GM13976 (cell line): ENCODE results near the gene ERCC1.
A peak's percentile ranks its signal among the peaks of the same experiment; 100 is the strongest.
"Not testable (repeated sequence)": the region's sequence is repeated elsewhere in the genome, so short reads cannot be mapped to it uniquely, and the experiment has no call there.

Source experiments
- DNase-seq: peaks from one replicate; pipeline ENCODE4 v3.0.0; 2012; ENCODE audit warnings: low spot score
- in situ Hi-C: fragments of 300-500 bp; cut with MboI; formaldehyde crosslinking; loops from one replicate; pipeline ENCODE4 v1.12.0; 2022; ENCODE audit warnings: low sequenced_read_pairs, mixed read lengths, inconsistent platforms; ENCODE audit not compliant: unreplicated experiment
- TF ChIP-seq, protein P1 (sequence below): IDR thresholded peaks from 2 replicates; pipeline ENCODE4 v1.5.1; 2012; ENCODE audit warnings: borderline replicate concordance, mild to moderate bottlenecking; ENCODE audit not compliant: insufficient read depth; ENCODE audit errors: extremely low read depth, missing control alignments, control extremely low read depth

The ERCC1 gene

DNA sequence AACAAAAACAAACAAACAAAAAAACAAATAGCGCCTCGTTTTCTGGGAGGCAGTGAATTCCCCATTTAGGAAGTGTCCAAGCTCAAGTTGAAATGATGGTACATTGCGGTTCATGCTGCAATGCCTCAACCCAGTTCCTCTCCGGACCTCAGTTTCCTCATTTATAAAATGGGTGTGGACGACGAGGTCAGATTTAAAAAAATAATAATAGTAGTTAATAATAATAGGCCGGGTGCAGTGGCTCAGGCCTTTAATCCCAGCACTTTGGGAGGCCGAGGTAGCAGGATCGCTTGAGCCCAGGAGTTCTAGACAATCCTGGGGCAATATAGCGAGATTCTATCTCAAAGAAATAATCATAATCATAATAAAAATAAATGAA is 15.5 kb upstream of the ERCC1 start:
- TF ChIP-seq, protein P1, sequence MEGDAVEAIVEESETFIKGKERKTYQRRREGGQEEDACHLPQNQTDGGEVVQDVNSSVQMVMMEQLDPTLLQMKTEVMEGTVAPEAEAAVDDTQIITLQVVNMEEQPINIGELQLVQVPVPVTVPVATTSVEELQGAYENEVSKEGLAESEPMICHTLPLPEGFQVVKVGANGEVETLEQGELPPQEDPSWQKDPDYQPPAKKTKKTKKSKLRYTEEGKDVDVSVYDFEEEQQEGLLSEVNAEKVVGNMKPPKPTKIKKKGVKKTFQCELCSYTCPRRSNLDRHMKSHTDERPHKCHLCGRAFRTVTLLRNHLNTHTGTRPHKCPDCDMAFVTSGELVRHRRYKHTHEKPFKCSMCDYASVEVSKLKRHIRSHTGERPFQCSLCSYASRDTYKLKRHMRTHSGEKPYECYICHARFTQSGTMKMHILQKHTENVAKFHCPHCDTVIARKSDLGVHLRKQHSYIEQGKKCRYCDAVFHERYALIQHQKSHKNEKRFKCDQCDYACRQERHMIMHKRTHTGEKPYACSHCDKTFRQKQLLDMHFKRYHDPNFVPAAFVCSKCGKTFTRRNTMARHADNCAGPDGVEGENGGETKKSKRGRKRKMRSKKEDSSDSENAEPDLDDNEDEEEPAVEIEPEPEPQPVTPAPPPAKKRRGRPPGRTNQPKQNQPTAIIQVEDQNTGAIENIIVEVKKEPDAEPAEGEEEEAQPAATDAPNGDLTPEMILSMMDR: no peak
- no peak for DNase-seq
- in situ Hi-C loops: loop anchor here (5.0 to 10.0 kb wide), 2 partner anchors 38 to 126 kb away; no protein-coding TSS in a partner anchor

DNA sequence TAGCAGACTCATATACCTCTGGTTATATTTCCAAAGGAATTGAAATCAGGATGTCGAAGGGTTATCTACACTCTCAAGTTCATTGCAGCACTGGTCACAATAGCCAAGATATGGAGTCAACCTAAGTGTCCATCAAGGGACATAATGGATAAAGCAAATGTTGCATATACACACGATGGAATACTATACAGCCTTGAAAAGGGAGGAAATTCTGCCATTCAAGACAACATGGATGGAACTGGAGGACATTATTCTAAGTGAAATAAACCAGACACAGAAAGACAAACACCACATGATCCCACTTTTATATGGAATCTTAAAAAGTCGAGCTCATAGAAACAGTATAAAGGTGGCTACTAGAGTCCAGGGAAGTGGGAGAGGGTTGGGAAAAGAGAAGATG is 13.6 kb upstream of the ERCC1 start:
- in situ Hi-C loops: loop anchor here (5.0 to 10.0 kb wide), 2 partner anchors 40 to 127 kb away; no protein-coding TSS in a partner anchor
- DNase-seq: no peak
- TF ChIP-seq, protein P1: no peak

DNA sequence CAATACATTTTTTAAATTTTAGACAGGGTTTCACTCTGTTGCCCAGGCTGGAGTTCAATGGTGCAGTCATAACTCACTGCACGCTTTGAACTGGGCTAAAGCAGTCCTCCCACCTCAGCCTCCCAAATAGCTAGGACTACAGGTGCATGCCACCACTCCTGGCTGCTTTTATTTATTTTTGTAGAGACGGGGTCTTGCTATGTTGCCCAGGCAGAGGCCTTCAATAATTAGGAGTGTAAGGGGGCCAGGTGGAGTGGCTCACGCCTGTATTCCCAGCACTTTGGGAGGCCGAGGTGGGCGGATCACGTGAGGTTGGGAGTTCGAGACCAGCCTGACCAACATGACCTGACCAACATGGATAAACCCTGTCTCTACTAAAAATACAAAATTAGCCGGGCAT is 8.8 kb upstream of the ERCC1 start:
- in situ Hi-C loops: loop anchor here (10.0 kb wide), 1 partner anchor 132 kb away; no protein-coding TSS in a partner anchor
- DNase-seq: not testable (repeated sequence)

DNA sequence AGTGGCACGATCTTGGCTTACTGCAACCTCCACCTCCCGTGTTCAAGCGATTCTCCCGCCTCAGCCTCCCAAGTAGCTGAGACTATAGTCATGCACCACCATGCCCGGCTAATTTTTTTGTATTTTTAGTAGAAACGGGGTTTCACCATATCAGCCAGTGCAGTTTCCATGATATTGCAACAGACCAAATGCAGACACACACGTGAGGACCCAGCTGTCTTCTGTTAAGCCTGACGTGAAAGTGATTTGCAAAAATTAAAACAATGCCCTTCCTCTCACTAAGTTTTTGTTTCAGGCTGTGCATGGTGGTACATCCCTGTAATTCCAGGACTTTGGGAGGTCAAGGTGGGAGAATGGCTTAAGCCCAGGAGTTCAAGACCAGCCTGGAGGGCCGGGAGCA is 7.3 kb upstream of the ERCC1 start:
- in situ Hi-C loops: loop anchor here (10.0 kb wide), 1 partner anchor 134 kb away; no protein-coding TSS in a partner anchor
- DNase-seq: not testable (repeated sequence)

DNA sequence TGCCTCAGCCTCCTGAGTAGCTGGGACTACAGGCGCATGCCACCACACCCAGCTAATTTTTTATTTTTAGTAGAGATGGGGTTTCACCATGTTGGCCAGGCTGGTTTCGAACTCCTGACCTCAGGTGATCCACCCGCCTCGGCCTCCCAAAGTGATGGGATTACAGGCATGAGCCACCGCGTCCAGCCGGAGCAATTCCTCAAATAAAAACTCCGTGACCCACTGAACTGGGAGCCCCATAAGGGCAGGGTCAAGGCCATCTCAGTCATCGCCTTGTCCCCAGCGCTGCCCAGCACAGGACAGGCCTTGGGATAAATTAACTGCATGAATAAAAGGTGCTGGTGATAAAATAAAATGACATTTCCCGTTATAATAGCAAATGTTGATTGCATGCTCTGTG is 6.2 kb upstream of the ERCC1 start:
- not testable (repeated sequence) for DNase-seq
- in situ Hi-C loops: loop anchor here (10.0 kb wide), 1 partner anchor 135 kb away; no protein-coding TSS in a partner anchor

DNA sequence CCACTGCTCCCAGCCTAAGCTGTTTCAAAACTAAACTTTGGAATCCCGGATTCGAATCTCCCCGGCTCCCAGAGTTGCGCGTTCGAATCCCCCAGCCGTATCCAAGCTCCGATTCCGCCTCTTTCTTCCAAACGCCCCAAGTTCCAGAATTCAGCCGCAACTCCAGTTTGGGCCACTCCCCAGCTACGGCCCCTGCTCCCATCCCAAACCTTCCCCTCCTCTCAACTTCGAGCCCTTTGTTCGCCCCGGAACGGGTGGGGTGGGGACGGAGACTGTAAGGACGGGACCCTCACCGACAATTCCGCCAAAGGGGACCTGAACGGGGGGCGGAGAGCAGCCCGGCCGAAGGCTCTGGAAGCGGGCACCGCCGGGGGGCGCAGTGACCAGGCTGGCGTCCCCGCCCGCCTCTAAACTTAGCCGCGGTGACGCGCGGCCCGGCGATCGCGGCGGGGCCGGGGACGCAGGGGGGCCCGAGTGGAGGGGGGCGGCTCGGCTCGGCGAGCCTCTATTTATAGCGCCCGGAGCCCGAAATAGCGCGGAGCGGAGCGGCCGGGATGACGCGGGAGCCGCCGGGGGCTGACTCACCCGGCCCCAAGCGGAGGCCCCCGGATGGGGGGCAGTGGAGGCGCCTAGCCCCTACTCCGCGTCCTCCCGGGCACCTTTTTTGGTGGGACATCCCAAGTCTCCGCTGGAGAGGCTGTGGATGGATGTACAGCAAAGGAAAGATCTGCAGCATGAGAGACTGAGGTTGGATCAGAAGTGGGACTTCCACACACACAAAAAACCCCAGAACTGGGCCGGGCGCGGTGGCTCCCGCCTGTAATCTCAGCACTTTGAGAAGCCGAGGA is 4.9 kb upstream of the ERCC1 start:
- in situ Hi-C loops: no loop called here
- DNase-seq: peak; percentile 72

DNA sequence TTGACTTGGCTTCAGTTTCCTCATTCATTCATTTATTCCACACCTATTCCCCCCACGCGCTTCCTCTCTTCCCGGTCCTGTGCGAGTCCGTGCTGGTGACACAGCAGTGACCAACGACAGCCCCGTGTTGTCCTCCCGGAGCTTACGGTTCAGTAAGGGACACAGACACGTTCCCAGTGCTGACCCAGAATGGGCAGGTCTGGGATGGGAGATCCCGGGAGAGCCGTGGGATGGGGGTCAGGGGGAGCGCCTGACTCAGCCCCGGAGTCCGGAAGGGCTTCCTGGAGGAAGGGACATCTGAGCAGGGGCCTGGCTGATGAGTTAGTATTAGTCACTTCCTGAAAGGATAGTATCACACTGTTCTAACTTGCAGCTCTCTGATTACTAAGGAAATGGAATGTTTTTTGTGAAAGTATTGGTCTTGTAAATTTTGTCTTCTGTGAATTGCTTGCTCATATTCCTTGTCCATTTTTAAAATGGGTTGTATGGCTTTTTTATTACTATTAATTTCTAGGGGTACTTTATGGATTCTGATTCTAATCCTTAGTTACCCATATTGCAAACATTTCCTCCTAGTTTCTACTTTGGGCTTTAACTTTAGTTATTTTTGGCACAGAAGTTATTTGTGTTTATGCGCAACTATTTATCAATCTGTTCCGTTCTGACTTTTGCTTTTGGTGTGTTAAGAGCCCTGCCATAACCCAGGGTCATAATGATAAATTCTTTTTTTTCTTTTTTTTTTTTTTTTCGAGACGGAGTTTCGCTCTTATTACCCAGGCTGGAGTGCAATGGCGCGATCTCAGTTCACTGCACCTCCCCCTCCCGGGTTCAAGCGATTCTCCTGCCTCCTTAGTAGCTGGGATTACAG is 708 bp upstream of the ERCC1 start:
- in situ Hi-C loops: no loop called here
- no peak for DNase-seq
- TF ChIP-seq, protein P1: no peak

More for the DNA sequence above, 4.9 kb upstream of the ERCC1 start:
- TF ChIP-seq, protein P1: peak; percentile 44
